C4-2B (cell line): ENCODE measurements around the gene ELF1.
"Not testable (repeated sequence)": the region's sequence is repeated elsewhere in the genome, so short reads cannot be mapped to it uniquely, and the experiment has no call there.

ENCODE experiments used
- H3K27ac ChIP-seq: fragments of 450-650 bp; 2 replicates; pipeline ENCODE4 v1.5.1; 2017
- ZFX ChIP-seq: fragments of 450-650 bp; IDR thresholded peaks from 2 replicates; pipeline ENCODE4 v1.6.1; 2017
- TF ChIP-seq, protein P1 (sequence below): fragments of 450-650 bp; conservative IDR thresholded peaks from 2 replicates; pipeline ENCODE4 v1.5.1; 2017; ENCODE audit warnings: mild to moderate bottlenecking

The ELF1 gene

GRCh38 chr13:40946485-40946884 is 72.6 kb downstream of the ELF1 start:
- TF ChIP-seq, protein P1, sequence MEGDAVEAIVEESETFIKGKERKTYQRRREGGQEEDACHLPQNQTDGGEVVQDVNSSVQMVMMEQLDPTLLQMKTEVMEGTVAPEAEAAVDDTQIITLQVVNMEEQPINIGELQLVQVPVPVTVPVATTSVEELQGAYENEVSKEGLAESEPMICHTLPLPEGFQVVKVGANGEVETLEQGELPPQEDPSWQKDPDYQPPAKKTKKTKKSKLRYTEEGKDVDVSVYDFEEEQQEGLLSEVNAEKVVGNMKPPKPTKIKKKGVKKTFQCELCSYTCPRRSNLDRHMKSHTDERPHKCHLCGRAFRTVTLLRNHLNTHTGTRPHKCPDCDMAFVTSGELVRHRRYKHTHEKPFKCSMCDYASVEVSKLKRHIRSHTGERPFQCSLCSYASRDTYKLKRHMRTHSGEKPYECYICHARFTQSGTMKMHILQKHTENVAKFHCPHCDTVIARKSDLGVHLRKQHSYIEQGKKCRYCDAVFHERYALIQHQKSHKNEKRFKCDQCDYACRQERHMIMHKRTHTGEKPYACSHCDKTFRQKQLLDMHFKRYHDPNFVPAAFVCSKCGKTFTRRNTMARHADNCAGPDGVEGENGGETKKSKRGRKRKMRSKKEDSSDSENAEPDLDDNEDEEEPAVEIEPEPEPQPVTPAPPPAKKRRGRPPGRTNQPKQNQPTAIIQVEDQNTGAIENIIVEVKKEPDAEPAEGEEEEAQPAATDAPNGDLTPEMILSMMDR = no peak
- TF ChIP-seq ZFX = no peak
- H3K27ac ChIP-seq = no peak overlapping the region

GRCh38 chr13:40943073-40943472 is 76.0 kb downstream of the ELF1 start:
- no peak for TF ChIP-seq ZFX

DNA sequence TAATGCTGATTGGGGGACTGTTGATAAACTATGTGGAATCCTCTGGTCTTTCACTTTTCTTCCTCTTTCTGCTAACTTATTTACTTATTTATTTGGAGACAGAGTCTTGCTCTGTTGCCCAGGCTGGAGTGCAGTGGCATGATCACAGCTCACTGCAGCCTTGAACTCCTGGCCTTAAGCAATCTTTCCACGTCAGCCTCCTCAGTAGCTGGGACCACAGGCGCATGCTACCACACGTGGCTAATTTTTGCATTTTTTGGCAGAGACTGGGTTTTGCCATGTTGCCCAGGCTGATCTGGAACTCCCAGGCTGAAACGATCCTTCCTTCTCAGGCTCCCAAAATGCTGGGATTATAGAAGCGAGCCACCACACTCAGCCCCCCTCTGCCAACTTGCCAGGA is 77.5 kb downstream of the ELF1 start:
- no peak overlapping the region for H3K27ac ChIP-seq

More at GRCh38 chr13:40943073-40943472, 76.0 kb downstream of the ELF1 start:
- no peak overlapping the region for H3K27ac ChIP-seq

GRCh38 chr13:40940841-40941240 is 78.3 kb downstream of the ELF1 start:
- no peak overlapping the region for H3K27ac ChIP-seq
- TF ChIP-seq, protein P1 = no peak
- no peak for TF ChIP-seq ZFX

More for the DNA sequence above, 77.5 kb downstream of the ELF1 start:
- no peak for TF ChIP-seq ZFX
- TF ChIP-seq, protein P1 = no peak

- no peak for TF ChIP-seq ZFX
- no peak overlapping the region for H3K27ac ChIP-seq
Measured at GRCh38 chr13:40933508-40934204, 85.5 kb downstream of the ELF1 start.

GRCh38 chr13:40932252-40932651 is 86.9 kb downstream of the ELF1 start:
- TF ChIP-seq, protein P1 = no peak
- no peak for TF ChIP-seq ZFX
- no peak overlapping the region for H3K27ac ChIP-seq

DNA sequence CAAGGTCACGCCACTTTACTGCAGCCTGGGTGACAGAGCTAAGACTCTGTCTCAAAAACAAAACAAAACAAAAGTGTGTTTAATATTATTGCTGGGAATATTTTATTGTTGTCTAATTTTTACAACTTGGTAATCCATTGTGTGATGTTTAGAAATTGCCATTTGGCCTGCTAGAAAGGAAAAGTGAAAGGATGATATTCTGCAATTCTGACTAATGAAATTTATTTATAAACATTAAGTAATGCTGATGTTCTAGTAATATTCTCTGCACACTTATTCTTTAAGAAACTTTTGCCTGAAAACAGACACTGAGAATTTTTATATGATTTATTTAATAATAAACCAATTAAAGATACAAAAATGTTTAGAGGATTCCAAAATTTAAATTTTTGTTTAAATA is 87.4 kb downstream of the ELF1 start:
- H3K27ac ChIP-seq = no peak overlapping the region
- TF ChIP-seq, protein P1 = no peak
- no peak for TF ChIP-seq ZFX

DNA sequence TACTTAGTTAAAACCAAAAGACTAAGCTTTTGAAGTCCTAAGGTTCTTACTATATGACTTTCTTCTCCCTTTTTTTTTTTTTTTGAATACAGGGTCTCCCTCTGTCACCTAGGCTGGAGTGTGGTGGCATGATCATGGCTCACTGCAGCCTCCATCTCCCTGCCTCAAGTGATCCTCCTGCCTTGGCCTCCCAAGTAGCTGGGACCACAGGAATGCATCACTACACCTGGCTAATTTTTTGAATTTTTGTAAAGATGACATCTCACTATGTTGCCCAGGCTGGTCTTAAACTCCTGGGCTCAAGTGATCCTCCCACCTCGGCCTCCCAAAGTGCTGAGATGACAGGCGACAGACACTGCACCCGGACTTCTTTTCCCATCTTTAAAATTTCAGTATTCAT is 89.2 kb downstream of the ELF1 start:
- not testable (repeated sequence) for H3K27ac ChIP-seq

GRCh38 chr13:40928980-40929379 is 90.1 kb downstream of the ELF1 start:
- TF ChIP-seq ZFX = no peak
- TF ChIP-seq, protein P1 = no peak
- no peak overlapping the region for H3K27ac ChIP-seq
